WI38 (cell line): Measurements from ENCODE around the gene PRUNE1.

Experiments
- H3K4me3 ChIP-seq: 2 replicates; pipeline ENCODE4 v1.5.1; 2011; ENCODE audit warnings: low read depth, mild to moderate bottlenecking, control low read depth, low read length
- TF ChIP-seq, protein P1 (sequence below): IDR thresholded peaks from 2 replicates; pipeline ENCODE4 v1.5.1; 2012; ENCODE audit warnings: low read depth, mild to moderate bottlenecking, control low read depth, low read length

PRUNE1 gene

DNA sequence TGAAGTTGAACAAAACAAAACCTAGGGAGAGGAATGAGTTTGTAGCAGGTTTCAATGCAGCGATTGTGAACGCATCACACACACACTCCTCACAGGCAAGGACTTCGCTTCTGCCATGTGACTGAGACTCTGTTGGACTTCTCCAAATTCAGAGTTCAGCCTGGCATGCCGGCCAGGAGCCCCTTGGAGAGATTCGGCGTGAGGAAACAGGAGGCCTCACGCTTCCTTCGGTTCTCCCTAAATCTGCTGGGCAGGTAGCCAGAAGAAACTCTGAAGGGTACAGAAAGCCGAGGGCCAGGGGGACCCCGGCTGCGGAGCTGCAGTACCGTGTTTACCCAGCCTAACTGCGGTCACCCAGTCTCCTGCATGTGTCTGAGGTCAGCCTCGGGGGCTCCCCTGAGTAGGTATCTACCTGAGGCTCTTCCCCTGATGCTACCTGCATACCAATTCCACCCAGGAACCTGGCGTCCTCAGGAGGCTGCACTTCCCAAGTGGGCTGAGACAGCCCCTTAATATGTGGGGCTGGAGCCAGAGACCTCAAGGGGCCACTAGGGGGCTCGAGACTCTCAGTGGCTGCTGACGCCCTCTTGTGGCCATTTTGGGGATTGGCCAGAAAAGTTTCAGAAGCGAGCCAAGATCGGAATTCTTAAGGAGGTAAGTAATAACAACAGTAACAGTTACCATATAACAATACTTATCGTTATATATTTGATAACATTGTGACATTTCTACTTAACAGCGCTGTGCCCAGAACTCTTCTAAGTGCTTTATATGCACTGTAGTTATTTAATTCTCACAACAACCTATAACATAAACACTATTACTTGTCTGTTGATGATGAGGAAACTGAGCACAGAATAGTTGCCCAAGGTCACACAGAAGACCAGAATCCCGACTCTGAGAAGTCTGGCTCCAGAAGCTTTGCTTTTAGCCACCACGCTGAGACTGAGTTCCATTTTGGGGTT is 28.9 kb upstream of the PRUNE1 start:
- H3K4me3 ChIP-seq: no peak overlapping the region
- TF ChIP-seq, protein P1, sequence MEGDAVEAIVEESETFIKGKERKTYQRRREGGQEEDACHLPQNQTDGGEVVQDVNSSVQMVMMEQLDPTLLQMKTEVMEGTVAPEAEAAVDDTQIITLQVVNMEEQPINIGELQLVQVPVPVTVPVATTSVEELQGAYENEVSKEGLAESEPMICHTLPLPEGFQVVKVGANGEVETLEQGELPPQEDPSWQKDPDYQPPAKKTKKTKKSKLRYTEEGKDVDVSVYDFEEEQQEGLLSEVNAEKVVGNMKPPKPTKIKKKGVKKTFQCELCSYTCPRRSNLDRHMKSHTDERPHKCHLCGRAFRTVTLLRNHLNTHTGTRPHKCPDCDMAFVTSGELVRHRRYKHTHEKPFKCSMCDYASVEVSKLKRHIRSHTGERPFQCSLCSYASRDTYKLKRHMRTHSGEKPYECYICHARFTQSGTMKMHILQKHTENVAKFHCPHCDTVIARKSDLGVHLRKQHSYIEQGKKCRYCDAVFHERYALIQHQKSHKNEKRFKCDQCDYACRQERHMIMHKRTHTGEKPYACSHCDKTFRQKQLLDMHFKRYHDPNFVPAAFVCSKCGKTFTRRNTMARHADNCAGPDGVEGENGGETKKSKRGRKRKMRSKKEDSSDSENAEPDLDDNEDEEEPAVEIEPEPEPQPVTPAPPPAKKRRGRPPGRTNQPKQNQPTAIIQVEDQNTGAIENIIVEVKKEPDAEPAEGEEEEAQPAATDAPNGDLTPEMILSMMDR: peak; percentile 100

DNA sequence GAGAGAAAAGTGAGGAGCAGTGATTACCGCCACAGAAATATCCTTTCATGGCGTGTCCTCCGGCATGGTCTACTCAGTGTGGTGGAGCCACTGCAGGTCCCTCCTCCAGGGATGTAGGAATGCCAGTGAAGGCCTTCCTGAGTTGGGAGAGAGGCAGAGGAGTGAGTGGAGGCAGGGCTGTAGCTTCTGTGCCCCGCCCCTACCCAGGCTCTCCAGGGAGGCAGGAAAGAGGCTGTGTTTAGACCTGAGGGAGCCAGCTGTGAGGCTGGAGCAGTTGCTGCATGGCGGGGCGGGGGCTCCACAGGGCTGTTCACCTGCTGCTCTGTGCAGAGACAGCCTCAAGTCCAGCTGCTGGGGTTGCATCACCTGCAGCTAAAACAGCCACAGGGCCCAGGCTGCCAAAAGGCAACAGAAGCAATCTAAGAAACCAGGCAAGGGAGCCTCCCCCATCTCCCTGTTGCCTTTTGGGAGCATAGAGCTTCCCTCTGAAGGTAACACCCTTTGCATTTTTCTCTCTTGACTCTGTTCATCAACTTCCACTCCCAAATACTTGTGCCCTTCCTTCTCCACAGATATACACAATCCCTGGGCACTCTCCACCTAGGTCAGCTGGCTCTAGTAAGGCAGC is 27.0 kb upstream of the PRUNE1 start:
- no peak overlapping the region for H3K4me3 ChIP-seq
- TF ChIP-seq, protein P1: no peak

GRCh38 chr1:150981805-150982712 is 26.2 kb upstream of the PRUNE1 start, which contains the start of gene ANXA9:
Gene ANXA9 (plus strand): TSS chr1:150982292. CDS start chr1:150983106, 814 bp downstream.
- no peak within 1 kb of the TSS for H3K4me3 ChIP-seq
- TF ChIP-seq, protein P1: no peak

- no peak overlapping the region for H3K4me3 ChIP-seq
- TF ChIP-seq, protein P1: no peak
Measured at GRCh38 chr1:150985179-150985825, 22.9 kb upstream of the PRUNE1 start.

DNA sequence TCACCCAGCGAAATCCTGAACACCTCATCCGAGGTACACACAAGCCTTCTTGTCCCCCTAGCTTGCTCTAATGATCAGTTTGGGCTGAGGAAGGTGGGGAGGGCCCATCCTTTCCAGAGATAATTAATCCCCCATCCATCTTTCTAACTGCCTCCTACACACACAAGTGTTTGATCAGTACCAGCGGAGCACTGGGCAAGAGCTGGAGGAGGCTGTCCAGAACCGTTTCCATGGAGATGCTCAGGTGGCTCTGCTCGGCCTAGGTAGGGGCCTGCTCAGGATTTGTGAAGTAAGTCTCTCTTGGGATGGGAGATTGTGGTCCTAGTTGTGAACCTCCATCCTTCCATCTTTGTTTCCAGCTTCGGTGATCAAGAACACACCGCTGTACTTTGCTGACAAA is 20.3 kb upstream of the PRUNE1 start:
- TF ChIP-seq, protein P1: no peak
- no peak overlapping the region for H3K4me3 ChIP-seq

DNA sequence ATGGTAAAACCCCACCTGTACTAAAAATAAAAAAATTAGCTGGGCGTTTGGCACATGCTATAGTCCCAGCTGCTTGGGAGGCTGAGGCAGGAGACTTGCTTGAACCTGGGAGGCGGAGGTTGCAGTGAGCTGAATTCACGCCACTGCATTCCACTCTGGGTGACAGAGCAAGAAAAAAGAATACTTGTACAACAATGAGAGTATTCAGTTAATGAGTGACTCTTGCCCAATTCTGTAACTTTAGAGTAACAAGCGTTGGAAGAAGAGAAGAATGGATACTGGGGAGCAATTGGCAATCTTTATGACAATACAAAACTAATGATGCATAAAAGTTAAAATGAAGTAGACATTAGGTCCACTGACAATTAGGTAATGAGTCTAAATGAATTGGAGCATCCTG is 15.6 kb upstream of the PRUNE1 start:
- H3K4me3 ChIP-seq: no peak overlapping the region
- TF ChIP-seq, protein P1: no peak
